Duodenal mucosa (tissue), 2 donors: ENCODE results near the gene C11orf24.
A peak's percentile ranks its signal among the peaks of the same experiment; 100 is the strongest.

Experiments
- H3K27ac ChIP-seq: one replicate; pipeline ENCODE4 v1.7.0; 2013; ENCODE audit warnings: low read depth, low read length
- H3K27me3 ChIP-seq, 2 donors: one replicate each; pipeline ENCODE4 v1.7.0; 2013; ENCODE audit warnings: low read length in 2 of 2, control low read depth in 1 of 2; ENCODE audit not compliant: insufficient read depth in 2 of 2, control insufficient read depth in 1 of 2
- H3K36me3 ChIP-seq, 2 donors: one replicate each; pipeline ENCODE4 v1.7.0; 2013; ENCODE audit warnings: low read length in 2 of 2, control low read depth in 1 of 2; ENCODE audit not compliant: insufficient read depth in 2 of 2, control insufficient read depth in 1 of 2
- H3K4me1 ChIP-seq, 2 donors: one replicate each; pipeline ENCODE4 v1.7.0; 2013; ENCODE audit warnings: low read length in 2 of 2, control low read depth in 1 of 2; ENCODE audit not compliant: insufficient read depth in 2 of 2, control insufficient read depth in 1 of 2
- H3K4me3 ChIP-seq, 2 donors: one replicate each; pipeline ENCODE4 v1.7.0; 2013; ENCODE audit warnings: low read length in 2 of 2, low read depth in 1 of 2
- H3K9ac ChIP-seq, 2 donors: one replicate each; pipeline ENCODE4 v1.7.0; 2013; ENCODE audit warnings: low read length in 2 of 2, low read depth in 1 of 2
- H3K9me3 ChIP-seq, 2 donors: one replicate each; pipeline ENCODE4 v1.7.0; 2013; ENCODE audit warnings: low read length in 2 of 2, control low read depth in 1 of 2; ENCODE audit not compliant: control insufficient read depth in 1 of 2

C11orf24 gene

GRCh38 chr11:68263444-68264035 is 8.2 kb downstream of the C11orf24 start:
- no peak overlapping the region for H3K4me3 ChIP-seq
- no peaks in the 10 kb centered on the region for H3K9me3 ChIP-seq
- H3K27me3 ChIP-seq: no peaks in the 10 kb centered on the region
- no peak overlapping the region for H3K27ac ChIP-seq
- H3K36me3 ChIP-seq: peaks cover 62 to 78% of the 10 kb centered on the region in 2 donors
- H3K4me1 ChIP-seq: peaks cover 12 to 22% of the 10 kb centered on the region in 2 donors
- H3K9ac ChIP-seq: no peak overlapping the region

DNA sequence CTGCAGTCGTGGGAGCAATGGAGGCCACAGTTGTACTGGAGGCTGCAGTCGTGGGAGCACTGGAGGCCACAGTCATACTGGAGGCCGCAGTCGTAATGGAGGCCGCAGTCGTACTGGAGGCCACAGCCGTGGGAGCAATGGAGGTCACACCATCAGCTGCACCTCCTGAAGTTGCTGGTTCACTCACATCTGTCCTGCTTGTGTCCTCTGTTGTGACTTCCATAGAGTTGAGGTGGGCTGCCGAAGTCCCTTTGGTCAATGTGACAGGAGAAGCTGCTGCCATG is 9.3 kb downstream of the C11orf24 start:
- peaks cover 18 to 22% of the 10 kb centered on the region in 2 donors for H3K4me1 ChIP-seq
- no peak overlapping the region for H3K9ac ChIP-seq
- H3K27ac ChIP-seq: no peak overlapping the region
- no peaks in the 10 kb centered on the region for H3K27me3 ChIP-seq
- H3K9me3 ChIP-seq: no peaks in the 10 kb centered on the region
- H3K4me3 ChIP-seq: no peak overlapping the region
- peaks cover 56 to 71% of the 10 kb centered on the region in 2 donors for H3K36me3 ChIP-seq

- Histone ChIP-seq H3K27ac (no peak overlapping the region), H3K36me3 (peaks cover 51 to 65% of the 10 kb centered on the region in 2 donors), H3K9ac (no peak overlapping the region), H3K27me3 (no peaks in the 10 kb centered on the region), H3K9me3 (no peaks in the 10 kb centered on the region), H3K4me3 (no peak overlapping the region), H3K4me1 (peaks cover 18% of the 10 kb centered on the region in 2 donors)
These were observed 9.8 kb downstream of the C11orf24 start for GRCh38 chr11:68261749-68262543.

GRCh38 chr11:68261006-68261405 is 10.8 kb downstream of the C11orf24 start:
- H3K36me3 ChIP-seq: peaks cover 47 to 56% of the 10 kb centered on the region in 2 donors
- no peaks in the 10 kb centered on the region for H3K9me3 ChIP-seq
- H3K9ac ChIP-seq: no peak overlapping the region
- H3K4me1 ChIP-seq: peaks cover 11 to 13% of the 10 kb centered on the region in 2 donors
- H3K27me3 ChIP-seq: no peaks in the 10 kb centered on the region
- no peak overlapping the region for H3K4me3 ChIP-seq
- no peak overlapping the region for H3K27ac ChIP-seq

DNA sequence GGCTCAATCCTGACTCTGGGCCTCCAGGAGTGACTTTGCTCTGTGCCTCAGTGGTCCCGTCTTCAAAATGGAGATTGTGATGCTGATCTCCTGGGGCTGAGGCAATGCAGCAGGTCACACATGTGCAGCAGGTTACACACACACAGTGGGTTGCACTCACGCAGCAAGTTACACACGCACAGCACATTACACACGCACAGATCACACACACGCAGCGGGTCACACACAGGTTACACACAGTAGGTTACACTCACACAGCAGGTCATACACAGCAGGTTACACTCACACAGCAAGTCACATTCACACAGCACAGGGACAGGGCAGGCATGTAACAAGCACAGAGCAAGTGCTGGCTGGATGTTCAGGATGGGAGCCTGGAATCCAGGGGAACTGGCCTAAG is 11.3 kb downstream of the C11orf24 start:
- Histone ChIP-seq H3K27ac (no peak overlapping the region), H3K9me3 (no peaks in the 10 kb centered on the region), H3K27me3 (no peaks in the 10 kb centered on the region), H3K4me1 (peaks cover 7 to 9% of the 10 kb centered on the region in 2 donors), H3K4me3 (no peak overlapping the region), H3K9ac (no peak overlapping the region), H3K36me3 (peaks cover 43 to 52% of the 10 kb centered on the region in 2 donors)

DNA sequence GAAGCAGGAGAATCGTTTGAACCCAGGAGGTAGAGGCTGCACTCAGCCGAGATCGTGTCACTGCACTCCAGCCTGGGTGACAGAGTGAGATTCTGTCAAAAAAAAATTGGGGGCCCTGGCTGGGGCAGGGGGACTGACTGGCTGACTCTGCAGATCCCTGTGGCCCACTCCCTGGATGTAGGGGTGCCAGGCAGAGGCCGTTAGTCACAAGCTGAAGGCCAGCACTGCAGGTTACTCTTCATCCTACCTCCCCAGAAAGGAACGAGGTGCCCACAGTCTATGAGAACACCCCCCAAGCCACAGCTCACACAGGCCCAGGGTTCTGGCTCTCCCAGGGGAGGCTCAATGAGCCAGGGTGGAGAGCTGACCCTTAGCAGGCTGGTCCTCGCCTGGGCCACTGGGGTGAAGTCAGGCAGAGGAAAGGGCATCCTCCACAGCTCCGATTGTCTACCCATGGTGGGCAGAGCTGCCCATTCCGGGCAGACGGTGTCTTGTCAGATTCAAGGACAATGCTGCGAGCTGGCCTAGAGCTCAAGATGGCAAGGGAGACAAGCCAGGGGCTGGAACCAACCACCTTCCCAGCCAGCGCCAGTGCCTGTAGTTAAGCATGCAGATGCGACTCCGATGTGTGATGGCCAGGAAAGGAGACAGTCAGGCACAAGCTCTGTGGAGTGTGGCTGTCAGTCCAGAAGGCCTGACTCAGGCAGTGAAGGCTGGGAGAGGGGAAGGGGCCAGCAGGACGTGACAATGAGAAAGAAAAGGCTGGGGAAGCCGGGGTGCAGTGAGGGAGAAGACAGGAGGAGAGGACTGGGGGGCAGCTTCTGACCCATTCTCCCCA is 12.4 kb downstream of the C11orf24 start:
- H3K4me3 ChIP-seq: no peak overlapping the region
- peaks cover 34 to 41% of the 10 kb centered on the region in 2 donors for H3K36me3 ChIP-seq
- H3K9ac ChIP-seq: no peak overlapping the region
- H3K9me3 ChIP-seq: no peaks in the 10 kb centered on the region
- H3K27ac ChIP-seq: no peak overlapping the region
- H3K4me1 ChIP-seq: peaks cover 6 to 7% of the 10 kb centered on the region in 2 donors
- H3K27me3 ChIP-seq: no peaks in the 10 kb centered on the region

DNA sequence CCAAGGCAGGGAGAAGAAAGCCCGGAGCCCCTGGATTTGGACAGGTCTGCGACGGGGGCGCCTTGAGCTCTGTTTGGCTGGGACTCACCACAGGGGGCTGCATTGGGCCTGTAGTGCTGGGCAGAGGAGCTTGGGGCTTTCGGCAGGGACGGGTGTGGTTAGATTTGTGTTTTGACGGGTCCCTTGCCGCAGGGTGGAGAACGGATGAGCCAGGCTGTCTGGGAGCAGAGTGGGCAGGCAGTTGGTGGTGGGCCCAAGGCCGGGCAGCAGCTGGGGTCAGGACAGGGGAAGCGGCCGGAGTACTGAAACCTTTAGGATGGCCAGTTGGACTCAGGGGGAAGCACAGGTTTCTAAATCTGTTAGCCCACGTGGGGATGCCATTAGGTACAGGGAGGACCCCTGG is 13.4 kb downstream of the C11orf24 start:
- no peak overlapping the region for H3K27ac ChIP-seq

GRCh38 chr11:68257477-68258362 is 14.1 kb downstream of the C11orf24 start:
- no peaks in the 10 kb centered on the region for H3K9me3 ChIP-seq
- peak overlapping the region in 1 of 2 donors; percentile 54 for H3K4me3 ChIP-seq
- peak overlapping the region; percentile 27 for H3K27ac ChIP-seq

More for the DNA sequence above, 13.4 kb downstream of the C11orf24 start:
- no peak overlapping the region for H3K9ac ChIP-seq
- peaks cover 6 to 7% of the 10 kb centered on the region in 2 donors for H3K4me1 ChIP-seq
- H3K36me3 ChIP-seq: peaks cover 25 to 31% of the 10 kb centered on the region in 2 donors
- H3K9me3 ChIP-seq: no peaks in the 10 kb centered on the region
- H3K27me3 ChIP-seq: no peaks in the 10 kb centered on the region
- H3K4me3 ChIP-seq: no peak overlapping the region

GRCh38 chr11:68256331-68256741 is 15.4 kb downstream of the C11orf24 start:
- Histone ChIP-seq H3K27me3 (no peaks in the 10 kb centered on the region), H3K9ac (no peak overlapping the region), H3K4me3 (no peak overlapping the region), H3K9me3 (no peaks in the 10 kb centered on the region), H3K36me3 (peaks cover 5 to 11% of the 10 kb centered on the region in 2 donors), H3K27ac (no peak overlapping the region), H3K4me1 (peaks cover 6 to 7% of the 10 kb centered on the region in 2 donors)

More at GRCh38 chr11:68257477-68258362, 14.1 kb downstream of the C11orf24 start:
- peaks cover 6 to 7% of the 10 kb centered on the region in 2 donors for H3K4me1 ChIP-seq
- peaks cover 19 to 25% of the 10 kb centered on the region in 2 donors for H3K36me3 ChIP-seq
- no peaks in the 10 kb centered on the region for H3K27me3 ChIP-seq
- H3K9ac ChIP-seq: peak overlapping the region in 1 of 2 donors; percentile 43
